HG03066 (cell line): ENCODE data around the gene MRE11.
A peak's percentile ranks its signal among the peaks of the same experiment; 100 is the strongest.

Experiments
- ATAC-seq: cut with Tn5 transposase; IDR thresholded peaks from one replicate; pipeline ENCODE4 v1.9.1; 2021; ENCODE audit warnings: low read depth; ENCODE audit not compliant: unreplicated experiment

The MRE11 gene

GRCh38 chr11:94493281-94494125 is at the start of gene MRE11, which contains the start of gene ANKRD49:
Gene MRE11, minus strand, starts transcription at chr11:94493844. Its CDS starts 1,043 bp downstream, at chr11:94492801.
Gene ANKRD49, plus strand, starts transcription at chr11:94493984. Its CDS starts 2,710 bp downstream, at chr11:94496694.
- ATAC-seq = peak; percentile 100

DNA sequence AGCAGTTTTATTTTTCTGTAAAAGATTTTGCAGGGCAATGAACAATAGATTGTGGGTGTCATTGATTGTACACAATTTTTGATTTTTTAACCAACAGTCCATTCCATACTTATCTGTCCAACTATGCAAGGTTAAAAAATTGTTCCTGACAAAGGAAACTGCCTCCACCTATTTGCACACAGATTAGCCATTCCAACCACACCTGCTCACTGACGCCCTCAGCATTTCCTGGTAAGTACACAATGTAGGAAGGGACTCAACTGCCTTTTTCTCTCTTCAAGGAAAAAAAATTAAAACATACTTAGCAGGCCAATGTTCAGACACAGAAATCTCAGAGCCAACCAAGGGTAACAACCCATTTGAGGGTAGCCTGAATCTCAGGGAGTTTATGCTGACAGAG is 45.8 kb upstream of the MRE11 start:
- no peak for ATAC-seq

GRCh38 chr11:94537031-94537600 is 43.5 kb upstream of the MRE11 start:
- ATAC-seq = no peak

- no peak for ATAC-seq
These were observed 42.7 kb upstream of the MRE11 start for GRCh38 chr11:94536386-94536785.

DNA sequence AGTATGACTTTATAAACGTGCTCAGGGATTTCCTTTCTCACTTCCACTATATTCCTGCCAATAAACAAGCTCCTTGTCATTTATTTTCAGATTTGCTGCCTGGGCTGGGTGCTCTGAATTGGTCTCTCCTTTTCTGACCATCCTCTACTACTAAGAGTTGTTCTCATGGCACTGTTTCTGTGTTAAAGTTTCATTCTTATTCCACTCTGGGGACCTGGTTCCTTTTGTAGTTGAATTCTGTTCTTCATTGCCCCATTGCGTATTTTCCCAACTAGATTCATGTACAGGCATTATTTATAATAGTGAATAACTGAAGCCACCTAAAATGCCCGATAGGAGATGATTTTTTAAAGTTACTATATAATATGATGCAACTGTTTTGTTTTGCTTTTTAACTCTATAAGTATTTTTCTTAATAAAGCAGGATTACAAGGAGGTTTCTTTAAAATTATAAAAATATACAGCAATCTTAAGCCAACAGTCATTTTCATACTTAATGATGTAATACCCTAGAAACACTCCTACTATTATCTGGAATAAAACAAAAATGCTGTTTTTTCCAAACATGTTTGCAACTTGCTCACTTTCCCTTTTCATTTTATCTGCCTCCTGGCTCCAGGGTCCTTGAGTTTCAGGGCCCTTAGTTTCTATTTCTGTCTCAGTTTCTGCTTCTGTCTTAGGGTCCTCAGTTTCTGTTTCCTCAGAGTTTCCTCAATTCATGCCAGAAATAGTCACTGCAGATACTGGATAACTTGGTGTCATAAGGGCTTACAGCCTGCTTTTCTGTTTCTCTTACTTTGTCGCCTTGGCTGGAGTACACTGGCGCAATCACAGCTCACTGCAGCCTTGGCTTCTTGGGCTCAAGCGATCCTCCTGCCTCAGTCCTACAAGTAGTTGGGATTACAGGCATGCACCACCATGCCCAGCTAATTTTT is 40.3 kb upstream of the MRE11 start:
- ATAC-seq = no peak

DNA sequence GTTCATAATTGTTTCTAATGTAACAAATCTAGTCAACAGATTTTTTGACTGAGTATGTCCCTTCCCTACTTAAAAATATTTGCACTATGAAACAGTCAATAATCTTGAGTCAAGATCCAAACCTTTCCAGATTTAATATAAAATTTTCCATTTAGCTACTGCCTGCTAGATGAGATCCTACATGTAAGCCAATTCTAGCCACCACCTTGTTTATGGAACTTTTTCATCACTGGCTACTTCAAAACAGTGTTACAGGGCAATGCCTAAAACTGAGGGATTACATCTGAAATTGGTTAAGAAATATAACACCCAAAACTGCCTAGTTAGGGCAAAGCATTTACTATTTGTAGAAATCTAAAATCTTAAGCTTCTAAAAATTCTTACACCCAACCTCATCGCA is 39.6 kb upstream of the MRE11 start:
- no peak for ATAC-seq

- no peak for ATAC-seq
These were observed 38.6 kb upstream of the MRE11 start for GRCh38 chr11:94532211-94532610.

GRCh38 chr11:94528551-94528950 is 34.9 kb upstream of the MRE11 start:
- no peak for ATAC-seq

GRCh38 chr11:94526645-94527438 is 33.2 kb upstream of the MRE11 start:
- ATAC-seq = no peak

DNA sequence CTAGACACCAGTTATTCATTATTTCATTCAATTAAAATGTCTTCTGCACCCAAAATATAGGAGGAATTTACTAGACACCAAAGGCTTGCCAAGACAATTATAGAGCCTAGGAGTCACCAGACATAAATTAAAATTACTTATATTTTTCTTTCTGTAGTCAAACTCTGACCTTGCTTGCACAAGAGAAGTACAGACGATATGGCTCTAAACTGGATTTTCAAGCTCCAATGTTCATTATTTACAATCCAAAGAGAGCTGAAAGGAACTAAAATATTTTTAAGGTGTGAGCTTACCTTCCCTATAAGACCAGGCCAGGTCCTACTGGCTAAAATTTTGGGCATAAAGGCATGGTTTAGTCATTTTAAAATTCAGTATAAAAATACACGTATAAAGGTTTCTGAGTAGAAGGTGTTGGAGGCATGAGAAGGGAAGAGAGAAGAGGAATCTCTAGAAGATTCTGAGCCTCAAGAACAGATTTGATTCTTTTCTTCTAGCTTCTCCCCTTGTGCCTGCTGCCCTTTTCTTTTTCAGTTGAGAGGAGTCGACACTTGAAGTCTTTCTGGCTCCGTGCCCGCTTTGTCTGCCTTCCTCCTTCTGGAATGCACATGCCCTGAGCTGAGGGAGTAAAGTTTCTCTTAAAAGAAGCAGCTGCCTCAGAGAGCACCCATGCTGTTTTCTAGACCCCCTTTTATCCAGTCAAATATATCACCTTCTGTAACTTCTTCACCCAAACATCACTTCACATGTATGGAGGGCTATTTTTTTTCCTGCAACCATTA is 32.1 kb upstream of the MRE11 start:
- no peak for ATAC-seq

GRCh38 chr11:94524341-94524740 is 30.7 kb upstream of the MRE11 start:
- no peak for ATAC-seq

GRCh38 chr11:94521684-94522083 is 28.0 kb upstream of the MRE11 start:
- no peak for ATAC-seq

DNA sequence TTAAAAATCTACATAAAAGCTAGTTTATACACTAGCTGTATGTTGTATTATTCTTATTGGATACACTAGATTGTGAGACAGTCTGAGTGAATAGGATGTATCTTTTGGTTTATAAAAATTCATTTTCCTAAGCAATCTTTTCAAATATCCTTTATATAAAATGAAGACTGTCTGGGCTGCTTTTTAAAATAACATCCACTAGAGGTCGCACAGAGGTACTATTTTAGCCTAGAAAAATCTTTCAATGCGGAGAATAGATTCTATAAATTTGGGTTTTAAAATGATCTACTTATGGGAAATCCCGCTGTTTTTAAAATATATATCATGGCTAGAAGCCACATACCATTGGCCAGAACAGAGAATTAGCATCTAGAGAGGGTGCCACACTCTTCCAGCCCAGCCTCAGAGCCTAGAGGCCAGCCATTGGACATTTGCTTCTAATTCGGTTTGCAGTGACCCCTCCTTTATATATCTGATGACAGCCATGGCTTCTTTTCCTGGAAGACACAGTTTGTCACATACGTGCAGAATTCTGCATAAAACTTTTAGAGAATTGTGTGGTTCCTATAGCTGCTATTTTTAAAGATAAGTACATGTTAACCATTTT is 25.9 kb upstream of the MRE11 start:
- ATAC-seq = peak; percentile 54

GRCh38 chr11:94518300-94518699 is 24.7 kb upstream of the MRE11 start:
- ATAC-seq = no peak

GRCh38 chr11:94516725-94517124 is 23.1 kb upstream of the MRE11 start:
- no peak for ATAC-seq

DNA sequence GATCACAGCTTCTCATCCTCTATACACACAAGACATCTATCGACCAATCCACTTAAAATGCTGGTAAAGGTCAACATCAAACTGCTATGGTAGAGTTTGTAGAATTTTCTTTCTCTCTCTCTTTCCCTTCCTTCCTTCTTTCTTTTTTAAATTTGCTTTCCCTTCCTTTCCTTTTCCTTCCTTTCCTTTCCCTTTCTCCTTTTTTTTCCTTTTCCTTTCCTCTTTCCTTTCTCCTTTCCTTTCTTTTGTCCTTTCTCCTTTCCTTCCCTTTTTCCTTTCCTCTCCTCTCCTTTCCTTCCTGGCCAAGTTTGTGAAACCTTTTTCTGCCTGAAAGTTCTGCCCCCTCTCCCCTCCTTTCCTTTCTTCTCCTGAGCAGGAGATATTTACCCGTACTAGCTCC is 21.8 kb upstream of the MRE11 start:
- ATAC-seq = no peak

DNA sequence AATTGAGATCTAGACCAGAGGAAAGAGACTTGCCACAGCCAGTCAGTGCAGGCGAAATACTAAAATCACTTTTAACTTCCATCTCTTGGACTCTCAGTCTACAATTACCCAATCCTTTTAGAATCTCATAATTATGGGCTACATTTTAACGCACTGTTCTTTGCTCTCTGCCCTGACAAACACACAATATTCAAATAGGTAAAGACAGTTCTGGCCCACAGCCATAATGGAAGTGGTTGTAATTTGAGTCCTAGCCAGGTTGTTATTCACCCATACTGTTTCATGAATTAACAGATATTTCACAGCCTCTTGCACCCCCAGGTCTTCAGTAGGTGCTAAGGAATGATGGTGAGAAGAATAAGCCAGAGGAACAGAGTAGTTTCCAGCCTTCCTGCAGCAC is 19.4 kb upstream of the MRE11 start:
- no peak for ATAC-seq

- peak; percentile 67 for ATAC-seq
These were observed 18.5 kb upstream of the MRE11 start, which contains the start of gene C11orf97 for GRCh38 chr11:94511932-94512781. Gene C11orf97, plus strand, starts transcription at chr11:94512461. Its CDS starts 68 bp downstream, at chr11:94512529.
